Fibroblast of the aortic adventitia (primary cell): ENCODE data around the gene PDHX. TPM values are rescaled to one million over a fixed set of nuclear protein-coding genes. Genes with fewer than 3 reads are reported as not detected.

ENCODE experiments used
- DNase-seq: peaks from one replicate; pipeline ENCODE4 v3.0.0-alpha.2; 2010; ENCODE audit warnings: low read depth
- H3K4me3 ChIP-seq: 2 replicates; pipeline ENCODE4 v1.5.1; 2011; ENCODE audit warnings: low read depth, mild to moderate bottlenecking, control low read depth, low read length, moderate library complexity
- CTCF ChIP-seq: IDR thresholded peaks from 2 replicates; pipeline ENCODE4 v1.5.1; 2011; ENCODE audit warnings: mild to moderate bottlenecking, low read length, control low read depth, inconsistent platforms; ENCODE audit not compliant: insufficient read depth
- total RNA-seq: library from RNA; depleted of rRNA; stranded (reverse); fragments of >200 nt; gene quantifications from 2 replicates; pipeline ENCODE4 v1.2.3, GENCODE V29; 2012; ENCODE audit warnings: low replicate concordance

PDHX gene
- total RNA-seq, 1 donor, result 36.6 TPM

DNA sequence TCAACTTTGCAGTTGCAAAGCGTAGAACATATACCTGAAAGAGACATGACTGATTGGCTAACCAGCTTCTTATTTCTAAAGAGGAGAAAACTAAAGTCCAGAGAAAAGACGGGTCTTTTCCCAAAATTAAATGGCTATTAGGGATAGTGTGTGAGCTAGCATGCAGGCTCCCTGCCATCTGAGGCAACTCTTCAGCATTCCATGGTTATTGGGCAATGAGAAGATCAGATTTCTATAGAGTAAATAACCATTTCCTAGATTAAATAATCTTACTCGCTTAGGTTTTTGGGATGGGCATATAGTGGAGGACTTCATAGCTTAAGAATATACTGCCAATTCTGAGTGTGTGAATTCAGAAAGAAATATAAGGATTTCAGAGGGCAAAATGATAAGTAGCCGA, 95.0 kb downstream of the PDHX start:
- no peak overlapping the region for H3K4me3 ChIP-seq
- DNase-seq, result peak; percentile 61
- no peak for TF ChIP-seq CTCF

DNA sequence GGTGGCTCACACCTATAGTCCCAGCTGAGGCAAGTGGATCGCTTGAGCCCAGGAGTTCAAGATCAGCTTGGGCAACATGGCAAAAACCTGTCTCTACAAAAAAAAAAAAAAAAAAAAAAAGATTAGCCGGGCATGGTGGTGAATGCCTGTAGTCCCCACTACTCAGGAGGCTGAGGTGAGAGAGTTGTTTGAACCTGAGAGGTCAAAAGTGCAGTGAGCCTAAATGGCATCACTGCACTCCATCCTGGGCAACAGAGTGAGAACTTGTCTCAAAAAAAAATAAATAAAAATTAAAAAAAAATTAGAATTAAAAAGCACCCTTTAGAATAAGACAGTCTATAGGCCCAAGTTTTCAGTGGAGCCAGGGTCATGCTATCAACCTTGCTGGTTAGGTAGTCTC, 95.5 kb downstream of the PDHX start:
- no peak for TF ChIP-seq CTCF
- DNase-seq, result no peak
- no peak overlapping the region for H3K4me3 ChIP-seq

DNA sequence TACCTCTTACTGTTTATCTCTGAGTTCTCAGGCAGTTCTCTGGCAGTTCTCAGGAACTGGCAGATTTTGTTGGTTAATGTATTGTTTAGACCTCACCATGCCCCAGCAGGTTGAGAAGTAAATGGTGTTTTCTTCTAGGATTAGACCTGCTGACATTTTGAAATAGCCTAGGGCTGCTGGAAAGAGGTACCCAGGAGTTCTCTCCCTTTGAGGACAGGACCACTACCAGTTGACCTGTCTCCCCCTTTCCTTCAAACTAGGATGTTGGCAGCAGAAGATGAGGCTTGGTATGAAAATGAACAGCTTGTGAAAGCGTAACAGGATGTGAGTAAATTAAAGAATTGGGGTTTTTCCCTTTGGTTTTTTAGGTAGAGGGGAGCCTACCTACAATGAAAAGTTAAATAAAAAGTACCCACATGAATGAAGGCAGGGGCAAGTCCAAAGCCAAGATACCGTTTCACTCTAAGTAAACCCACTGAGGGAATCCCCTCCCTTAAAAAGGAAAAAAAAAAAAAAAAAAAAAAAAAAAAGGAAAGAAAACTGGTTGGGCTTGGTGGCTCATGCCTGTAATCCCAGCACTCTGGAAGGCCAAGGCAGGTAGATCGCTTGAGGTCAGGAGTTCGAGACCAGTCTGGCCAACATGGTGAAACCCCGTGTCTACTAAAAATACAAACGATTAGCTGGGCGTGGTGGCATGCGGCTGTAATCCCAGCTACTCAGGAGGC, 96.2 kb downstream of the PDHX start:
- H3K4me3 ChIP-seq, result no peak overlapping the region
- no peak for TF ChIP-seq CTCF
- DNase-seq, result no peak

DNA sequence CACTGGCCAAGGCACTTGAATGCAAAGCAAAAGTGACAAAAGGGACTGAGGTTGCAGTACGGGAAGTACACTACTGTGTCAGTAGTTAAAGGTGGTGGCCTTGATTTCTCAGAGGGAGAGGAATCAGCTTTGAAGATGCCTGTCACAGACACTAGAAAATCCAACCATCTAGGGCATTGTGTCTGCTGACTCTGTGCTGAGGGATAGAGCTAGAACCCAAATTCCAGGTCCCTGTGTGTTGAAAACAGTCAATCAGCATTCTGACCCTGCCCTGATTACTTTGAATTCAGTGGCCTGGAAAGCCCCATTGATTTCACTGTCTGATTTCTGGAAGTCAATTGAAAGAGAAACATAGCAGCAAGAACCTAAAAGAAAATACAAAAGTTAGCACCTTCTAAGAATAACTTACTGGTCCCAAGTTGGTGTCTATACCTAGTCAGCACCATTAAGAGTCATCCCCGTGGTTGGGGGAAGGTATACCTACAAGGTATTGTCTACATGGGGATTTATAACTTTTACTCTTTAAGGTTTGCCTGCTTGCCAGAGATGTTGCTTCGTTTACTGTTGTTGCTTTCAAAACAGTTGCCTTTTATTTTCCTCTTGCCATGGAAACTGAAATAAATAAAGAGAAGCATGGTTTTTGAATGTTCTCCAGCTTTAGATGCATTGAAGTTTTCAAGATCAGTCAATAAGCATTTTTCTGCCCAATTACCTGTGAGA, 97.3 kb downstream of the PDHX start:
- no peak for TF ChIP-seq CTCF
- no peak overlapping the region for H3K4me3 ChIP-seq

GRCh38 chr11:35014346-35014745, 97.9 kb downstream of the PDHX start:
- H3K4me3 ChIP-seq, result no peak overlapping the region
- DNase-seq, result peak; percentile 85
- TF ChIP-seq CTCF, result no peak

More for the DNA sequence above, 97.3 kb downstream of the PDHX start:
- DNase-seq, result no peak

DNA sequence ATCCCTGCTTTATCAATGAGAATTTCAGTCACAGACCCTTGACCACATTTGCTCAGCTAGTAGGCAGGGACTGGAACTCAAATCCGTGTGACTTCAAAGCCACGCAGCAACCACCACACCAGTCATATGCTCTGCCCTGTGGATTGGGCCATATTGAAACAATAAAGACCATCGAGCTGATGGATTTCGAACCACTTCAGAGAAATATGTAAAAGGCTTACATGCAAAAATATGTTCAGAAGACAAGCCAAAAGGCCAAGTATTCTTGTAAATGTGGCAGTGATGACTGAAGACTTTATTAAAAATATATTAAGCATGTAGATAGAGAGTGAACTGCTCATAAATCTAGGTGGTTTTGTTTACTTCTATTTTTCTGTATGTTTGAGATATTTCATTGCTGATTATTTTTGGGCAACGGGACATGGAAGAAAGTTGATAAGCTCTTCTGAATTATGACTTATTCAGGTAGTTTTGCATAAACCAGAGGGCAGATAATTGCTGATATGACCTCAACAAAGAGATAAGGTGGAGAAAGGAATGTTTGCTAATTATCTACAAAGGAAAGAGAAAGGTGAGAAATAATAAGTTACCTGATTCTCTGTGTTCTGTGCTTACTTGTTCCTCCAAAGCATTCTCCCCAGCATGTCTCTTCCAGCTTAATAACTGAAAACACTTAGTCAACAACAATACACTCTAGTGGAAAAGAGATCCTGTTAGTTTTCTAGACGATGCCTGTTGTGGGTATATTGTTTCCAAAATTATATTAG, 99.4 kb downstream of the PDHX start:
- no peak overlapping the region for H3K4me3 ChIP-seq
- no peak for TF ChIP-seq CTCF
- no peak for DNase-seq
